HL-60 (cell line): ENCODE data around the gene ZACN.

Source experiments
- CTCF ChIP-seq: IDR thresholded peaks from one replicate; pipeline ENCODE4 v1.5.1; 2011; ENCODE audit warnings: low read length, control low read depth, inconsistent platforms; ENCODE audit not compliant: insufficient read depth
- REST ChIP-seq: IDR thresholded peaks from 2 replicates; pipeline ENCODE4 v1.6.1; 2012; ENCODE audit warnings: low read depth; ENCODE audit not compliant: insufficient replicate concordance

GRCh38 chr17:76076765-76077583 lies 2.0 kb upstream of the ZACN start:
- TF ChIP-seq CTCF (no peak), REST (no peak)
